SK-N-DZ (cell line): ENCODE results near the gene HDDC3.
"Not testable (repeated sequence)": the region's sequence is repeated elsewhere in the genome, so short reads cannot be mapped to it uniquely, and the experiment has no call there.

ENCODE experiments used
- DNase-seq: peaks from one replicate; pipeline ENCODE4 v3.0.0-alpha.2; 2015; ENCODE audit warnings: low spot score

The HDDC3 gene

DNA sequence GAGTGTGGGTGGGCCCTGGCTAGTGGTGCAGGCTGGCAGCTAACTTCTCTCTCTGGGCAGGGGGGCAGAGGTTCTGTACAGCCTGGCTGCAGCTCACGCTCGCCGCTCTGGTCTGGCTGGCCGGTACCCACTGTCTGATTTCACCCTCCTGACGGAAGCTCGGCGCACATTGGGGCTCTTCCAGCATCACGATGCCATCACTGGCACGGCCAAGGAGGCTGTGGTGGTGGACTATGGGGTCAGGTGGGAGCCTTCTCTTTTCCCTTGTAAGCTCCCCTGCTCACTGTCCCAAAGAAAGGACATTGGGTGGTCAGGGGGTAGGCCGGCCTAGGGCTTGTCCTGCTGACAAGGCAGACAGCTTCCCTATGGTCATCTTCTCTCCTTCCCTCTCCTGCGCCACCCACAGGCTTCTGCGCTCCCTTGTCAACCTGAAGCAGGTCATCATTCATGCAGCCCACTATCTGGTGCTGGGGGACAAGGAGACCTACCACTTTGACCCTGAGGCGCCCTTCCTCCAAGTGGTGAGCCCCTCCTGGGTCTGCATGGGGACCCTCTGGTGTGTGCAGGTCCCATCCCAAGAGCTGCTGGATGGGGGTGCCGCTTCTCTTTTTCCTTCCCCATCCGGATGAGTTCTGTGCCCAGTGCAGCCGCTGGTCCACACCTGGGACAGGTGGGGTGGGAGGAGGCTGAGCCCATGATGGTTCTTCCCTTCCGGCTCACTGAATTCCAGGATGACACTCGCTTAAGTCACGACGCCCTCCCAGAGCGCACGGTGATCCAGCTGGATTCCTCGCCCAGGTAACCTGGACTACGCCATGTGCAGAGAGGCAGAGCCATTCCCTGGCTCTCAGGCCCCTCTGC, 21.7 kb downstream of the HDDC3 start:
- no peak for DNase-seq

DNA sequence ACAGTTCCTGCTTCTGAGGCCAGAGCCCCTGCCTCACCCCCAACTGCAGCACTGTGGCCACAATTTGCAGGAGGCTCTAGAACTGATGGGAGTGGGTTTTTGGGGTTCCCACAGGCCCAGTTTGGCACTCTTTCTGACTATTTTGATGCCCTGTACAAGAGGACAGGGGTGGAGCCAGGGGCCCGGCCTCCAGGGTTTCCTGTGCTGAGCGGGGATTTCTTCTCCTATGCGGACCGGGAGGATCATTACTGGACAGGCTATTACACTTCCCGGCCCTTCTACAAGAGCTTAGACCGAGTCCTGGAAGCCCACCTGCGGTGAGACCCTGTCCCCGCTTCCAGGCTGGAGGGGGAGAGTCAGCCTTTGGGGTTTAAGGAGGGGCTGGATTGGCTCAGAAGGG, 22.4 kb downstream of the HDDC3 start:
- no peak for DNase-seq

DNA sequence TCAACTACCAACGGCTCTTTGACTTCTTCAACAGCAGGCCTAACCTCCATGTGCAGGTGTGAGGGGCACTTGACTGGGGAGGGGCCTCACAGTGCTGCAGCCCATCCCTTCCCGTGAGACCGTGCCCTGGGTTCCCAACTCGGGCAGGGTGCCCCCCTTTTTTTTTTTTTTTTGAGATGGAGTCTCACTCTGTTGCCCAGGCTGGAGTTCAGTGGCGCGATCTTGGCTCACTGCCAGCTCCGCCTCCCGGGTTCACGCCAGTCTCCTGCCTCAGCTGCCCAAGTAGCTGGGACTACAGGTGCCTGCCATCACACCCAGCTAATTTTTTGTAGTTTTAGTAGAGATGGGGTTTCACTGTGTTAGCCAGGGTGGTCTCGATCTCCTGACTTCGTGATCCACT, 22.9 kb downstream of the HDDC3 start:
- not testable (repeated sequence) for DNase-seq

DNA sequence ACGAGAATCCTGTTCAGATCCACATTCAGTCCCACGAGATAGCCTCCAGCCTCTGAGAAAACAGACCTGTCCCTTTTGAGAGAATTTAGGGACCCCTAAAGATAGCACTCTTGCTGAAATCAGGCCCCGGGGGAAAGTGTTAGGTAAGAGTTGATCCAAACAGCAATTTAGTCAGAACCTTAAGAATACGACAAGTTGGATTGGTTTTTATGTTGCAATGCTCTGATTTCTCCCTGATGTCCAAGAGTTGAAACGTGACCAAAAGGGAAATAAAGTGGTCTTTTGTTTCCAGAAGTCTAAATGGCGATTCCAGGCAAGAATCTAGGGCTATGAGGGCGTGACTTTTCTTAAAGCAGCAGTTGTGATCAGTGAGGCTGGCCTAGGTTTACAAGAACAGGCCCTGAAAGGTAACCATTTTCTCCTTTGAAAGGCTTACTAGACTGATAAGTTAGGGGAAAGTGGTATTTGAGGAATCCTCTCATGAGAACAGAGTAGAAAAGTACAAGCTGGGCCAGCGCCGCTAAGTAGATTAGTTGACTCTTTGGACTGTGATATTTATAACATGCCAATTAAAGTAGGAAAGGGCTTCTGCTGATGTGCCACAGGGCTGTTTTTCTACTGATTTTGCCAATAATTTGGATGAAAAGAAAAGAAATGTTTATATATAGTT, 24.4 kb downstream of the HDDC3 start:
- no peak for DNase-seq

DNA sequence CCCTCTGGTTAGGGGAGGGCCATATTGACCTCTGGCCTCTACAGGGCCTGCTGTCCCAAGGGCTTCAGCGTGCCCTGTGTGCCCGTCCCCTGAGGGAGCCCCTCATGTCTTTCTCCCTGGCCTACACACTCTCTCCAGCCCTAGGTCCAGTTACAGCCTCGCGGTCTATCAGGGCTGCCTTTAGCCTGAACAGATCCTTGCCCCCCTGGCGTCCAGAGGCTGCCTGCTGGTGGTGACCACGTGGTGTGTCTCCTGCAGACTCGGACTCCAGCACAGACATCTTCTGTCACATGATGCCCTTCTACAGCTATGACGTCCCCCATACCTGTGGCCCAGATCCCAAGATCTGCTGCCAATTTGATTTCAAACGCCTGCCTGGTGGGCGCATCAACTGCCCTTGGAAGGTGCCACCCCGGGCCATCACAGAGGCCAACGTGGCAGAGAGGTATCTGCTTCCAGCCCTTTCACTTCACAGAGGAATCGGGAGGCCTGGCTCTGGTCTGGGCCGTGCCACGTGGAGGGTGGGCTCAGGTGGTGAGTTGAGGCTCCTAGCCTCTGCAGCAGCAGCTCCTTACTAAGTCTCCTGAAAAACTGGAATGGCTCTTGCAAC, 25.2 kb downstream of the HDDC3 start:
- DNase-seq, result no peak

DNA sequence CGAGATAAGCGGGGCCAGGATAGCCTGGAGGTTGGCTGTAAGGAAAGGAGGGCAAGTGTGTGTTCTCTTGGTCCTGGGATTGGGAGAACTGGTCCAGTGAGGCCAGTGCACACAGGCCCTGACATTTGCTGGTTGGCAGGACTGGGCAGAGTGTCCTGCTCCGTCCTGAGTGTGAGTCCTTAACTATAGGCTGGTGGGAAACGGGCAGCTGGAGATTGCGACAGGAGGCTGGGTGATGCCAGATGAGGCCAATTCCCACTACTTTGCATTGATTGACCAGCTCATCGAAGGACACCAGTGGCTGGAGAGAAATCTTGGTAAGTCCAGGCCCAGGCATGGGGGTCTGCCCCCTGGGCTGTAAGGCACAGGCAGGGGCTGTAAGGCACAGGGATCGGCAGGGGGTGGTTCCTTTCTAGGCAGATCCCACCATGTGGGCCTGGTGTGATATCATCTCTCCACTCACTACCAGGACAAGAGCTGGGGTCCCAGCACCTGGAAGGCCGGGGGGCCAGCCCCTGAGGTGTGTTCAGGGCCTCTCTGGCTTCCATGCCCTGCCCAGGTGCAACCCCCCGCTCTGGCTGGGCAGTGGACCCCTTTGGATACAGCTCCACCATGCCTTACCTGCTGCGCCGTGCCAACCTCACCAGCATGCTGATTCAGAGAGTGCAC, 26.0 kb downstream of the HDDC3 start:
- DNase-seq, result no peak

DNA sequence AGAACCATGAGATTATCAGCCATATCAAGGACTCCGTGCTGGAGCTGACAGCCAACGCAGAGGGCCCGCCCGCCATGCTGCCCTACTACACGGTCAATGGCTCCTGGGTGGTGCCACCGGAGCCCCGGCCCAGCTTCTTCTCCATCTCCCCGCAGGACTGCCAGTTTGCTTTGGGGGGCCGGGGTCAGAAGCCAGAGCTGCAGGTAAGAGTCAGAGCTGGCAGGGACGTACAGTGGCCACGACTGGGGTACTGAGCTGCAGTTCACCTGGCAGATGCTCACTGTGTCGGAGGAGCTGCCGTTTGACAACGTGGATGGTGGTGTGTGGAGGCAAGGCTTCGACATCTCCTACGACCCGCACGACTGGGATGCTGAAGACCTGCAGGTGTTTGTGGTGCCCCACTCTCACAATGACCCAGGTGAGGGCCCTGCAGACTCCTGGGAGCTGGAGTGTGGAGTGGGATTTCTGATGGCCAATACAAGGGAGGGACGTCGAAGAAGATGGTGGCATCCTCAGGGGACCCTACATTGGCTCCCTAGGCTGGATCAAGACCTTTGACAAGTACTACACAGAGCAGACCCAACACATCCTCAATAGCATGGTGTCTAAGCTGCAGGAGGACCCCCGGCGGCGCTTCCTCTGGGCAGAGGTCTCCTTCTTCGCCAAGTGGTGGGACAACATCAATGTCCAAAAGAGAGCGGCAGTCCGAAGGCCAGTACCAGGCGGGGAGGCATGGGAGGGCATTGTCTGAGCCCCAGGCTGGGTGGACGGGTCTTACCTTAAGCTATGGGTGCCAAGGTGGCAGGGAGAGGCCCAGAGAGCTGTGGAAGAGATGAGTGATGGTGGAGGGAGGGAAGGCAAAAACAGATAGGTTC, 26.8 kb downstream of the HDDC3 start:
- DNase-seq, result no peak

DNA sequence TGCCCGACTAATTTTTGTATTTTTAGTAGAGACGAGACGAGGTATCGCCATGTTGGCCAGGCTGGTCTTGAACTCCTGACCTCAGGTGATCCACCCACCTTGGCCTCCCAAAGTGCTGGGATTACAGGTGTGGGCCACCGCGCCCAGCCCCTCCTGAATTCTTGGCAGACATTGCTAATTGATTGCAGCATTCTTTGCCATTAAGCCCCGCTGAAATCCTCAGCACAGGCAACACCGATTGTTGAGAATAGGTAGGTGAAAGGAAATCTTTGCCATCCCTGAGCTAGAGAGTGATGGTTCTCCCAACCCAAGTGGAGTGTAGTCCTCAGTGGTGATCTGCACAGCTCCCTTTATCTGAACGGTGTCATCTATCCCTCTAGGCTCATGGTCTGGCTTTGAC, 27.6 kb downstream of the HDDC3 start:
- DNase-seq, result no peak

DNA sequence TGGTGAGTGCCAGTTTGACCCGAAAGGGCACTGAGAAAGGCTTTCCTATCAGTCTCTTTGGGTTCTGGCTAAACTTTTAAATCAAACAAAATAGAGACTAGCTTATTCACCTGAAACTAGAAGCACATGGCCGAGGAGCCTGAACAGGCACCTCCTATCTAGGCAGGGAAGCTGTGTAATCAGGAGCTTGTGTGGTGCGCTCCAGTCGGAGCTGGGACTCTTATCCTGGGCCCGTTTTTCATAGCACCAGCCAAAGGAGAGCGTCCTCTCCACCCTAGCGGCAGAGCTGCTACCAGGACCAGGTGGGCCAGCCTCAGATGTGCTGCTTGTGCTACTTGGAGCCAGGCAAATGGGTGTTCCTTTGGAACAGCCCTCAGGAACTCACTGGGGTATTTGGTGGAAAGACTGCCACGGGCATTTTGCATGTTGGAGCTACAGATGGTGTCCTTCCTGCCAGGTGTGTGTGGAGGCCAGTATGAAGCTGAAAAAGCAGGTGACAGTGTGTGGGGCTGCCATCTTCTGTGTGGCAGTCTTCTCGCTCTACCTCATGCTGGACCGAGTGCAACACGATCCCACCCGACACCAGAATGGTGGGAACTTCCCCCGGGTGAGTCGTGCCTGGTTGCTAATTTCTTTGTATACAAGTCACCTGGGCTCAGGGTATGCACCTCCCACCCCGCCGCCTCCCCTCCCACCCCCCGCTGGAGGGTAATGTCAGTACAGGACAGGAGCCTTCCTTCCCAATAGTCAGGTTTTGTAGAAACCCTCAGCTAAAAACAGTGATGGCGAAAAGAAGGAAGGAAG, 28.4 kb downstream of the HDDC3 start:
- DNase-seq, result peak; percentile 40

DNA sequence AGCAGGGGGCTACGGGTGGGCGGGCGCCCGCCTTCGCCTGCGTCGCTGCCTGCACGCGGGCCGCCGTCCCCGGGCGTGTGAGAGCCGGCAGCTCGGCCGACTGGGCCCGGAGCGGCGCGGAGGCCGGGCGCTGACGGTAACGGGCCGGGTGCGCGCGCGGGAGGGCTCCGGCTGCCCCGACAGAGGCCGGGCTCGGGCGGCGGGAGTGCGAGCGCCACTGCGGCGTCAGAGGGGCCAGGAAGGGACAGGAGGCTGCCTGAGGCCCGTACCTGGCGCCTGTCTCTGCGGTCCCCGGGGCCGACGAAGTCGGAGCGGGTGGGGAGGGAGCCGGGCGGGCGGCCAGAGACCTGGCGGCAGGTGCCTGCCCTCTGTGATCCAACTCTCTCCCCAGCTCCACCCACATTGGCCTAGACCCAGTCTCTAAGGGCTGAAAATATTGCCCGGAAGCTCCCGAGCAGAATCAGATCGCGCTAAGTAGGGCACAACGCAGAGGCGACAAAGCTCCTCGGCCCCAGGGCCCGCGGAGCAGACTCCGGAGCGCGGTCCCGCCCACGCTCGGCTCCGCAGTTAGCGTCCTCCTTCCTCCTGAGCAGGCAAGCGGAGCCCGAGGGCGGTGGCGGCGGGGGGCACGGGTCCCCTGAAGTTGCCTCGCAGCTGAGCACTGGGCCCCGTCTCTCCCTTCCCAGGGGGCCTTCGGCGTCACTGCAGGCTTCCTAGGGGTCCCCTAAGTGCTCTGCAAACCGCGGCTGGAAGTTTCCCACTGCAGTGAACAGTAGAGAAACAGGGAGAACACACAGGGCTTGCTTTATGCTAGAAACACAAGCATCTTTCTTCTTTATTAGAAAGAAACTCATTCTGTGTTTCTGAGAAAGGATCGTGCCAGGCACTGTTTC, 29.3 kb downstream of the HDDC3 start, which contains the start of gene MAN2A2:
Gene MAN2A2, plus strand, starts transcription at position 463 of the 893 bp plus-strand sequence. CDS start 906 bp downstream, outside the sequence.
- DNase-seq, result peak; percentile 51

DNA sequence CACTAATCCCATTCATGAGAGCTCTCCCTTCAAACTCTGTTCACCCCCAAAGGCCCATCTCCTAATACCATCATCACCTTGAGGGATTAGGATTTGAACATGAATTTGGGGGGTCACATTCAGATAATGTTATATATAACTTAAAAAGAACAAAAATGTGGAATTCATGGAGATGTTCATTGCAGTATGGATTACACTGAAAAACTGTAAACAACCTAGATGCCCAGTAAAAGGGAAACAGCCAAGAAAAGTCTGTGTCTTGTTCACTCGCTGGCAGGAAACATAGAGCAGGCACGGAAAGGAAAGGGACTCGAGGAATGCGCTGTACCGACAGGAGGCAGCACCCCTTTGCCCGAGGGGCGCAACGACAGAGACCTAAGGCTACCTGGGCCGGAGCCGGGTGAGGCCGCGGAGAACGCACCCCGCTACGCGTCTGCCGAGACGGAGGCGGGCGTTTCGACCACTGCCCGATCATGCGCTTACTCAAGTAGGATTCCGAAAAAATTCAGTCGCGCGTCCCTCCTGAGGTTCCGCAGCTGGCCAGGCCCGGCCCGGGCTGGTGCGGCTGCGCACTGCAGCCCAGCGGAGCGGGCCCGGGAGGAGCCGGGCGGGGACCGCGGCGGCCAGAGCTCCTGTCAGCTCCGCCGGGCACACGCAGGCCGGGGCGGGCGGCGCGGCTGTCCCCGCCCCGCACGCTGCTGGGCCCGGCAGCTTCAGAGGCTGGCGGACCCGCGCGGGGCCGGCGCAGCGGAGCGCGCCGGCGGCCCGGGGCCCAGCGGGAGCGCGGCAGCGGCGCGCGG, 30.1 kb downstream of the HDDC3 start:
- peak; percentile 69 for DNase-seq

DNA sequence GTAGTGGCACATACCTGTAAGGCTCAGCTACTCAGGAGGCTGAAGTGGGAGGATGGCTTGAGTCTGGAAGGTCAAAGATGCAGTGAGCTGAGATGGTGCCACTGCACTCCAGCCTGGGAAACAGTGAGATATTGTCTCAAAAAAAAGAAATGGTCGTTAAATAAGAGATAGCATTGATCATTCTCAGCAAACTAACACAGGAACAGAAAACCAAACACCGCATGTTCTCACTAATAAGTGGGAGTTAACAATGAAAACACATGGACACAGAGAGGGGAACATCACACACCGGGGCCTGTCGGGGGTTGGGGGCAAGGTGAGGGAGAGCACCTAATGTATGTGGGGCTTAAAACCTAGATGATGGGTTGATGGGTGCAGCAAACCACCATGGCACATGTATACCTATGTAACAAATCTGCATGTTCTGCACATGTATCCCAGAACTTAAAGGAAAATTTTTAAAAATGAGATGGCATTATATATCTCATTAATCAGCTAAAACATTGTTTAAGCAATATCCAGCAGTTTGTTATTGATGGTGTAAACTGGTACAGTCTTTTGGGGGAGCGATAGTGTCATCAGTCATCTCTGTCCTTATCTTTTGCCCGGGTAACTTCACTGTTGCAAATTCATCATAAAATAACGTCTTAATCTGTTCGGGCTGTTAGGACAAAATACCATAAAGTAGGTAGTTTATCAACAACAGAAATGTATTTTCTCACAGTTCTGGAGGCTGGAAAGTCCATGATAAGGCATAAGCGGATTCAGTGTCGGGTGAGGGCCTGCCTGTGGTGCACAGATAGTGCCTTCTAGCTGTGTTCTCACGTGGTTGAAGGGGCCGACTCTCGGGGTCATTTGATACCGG, 30.9 kb downstream of the HDDC3 start:
- DNase-seq, result no peak

DNA sequence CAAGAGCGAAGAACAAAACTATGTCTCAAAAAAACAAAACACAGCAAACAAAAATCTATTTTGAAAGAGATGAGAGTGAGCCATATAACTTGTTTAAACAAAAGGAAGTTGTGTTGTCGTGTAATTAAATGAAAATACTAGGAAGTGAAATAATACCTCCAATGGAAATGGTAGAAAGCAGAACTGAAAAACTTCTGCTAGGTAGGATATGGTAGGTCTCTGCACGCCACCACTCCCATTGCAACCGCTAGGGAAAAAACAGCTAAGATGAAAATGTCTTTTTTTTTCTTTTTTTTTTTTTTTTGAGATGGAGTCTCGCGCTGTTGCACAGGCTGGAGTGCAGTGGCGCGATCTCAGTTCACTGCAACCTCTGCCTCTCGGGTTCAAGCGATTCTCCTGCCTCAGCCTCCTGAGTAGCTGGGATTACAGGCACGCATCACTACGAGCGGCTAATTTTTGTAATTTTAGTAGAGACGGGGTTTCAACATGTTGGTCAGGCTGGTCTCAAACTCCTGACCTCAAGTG, 35.2 kb downstream of the HDDC3 start:
- DNase-seq, result not testable (repeated sequence)

DNA sequence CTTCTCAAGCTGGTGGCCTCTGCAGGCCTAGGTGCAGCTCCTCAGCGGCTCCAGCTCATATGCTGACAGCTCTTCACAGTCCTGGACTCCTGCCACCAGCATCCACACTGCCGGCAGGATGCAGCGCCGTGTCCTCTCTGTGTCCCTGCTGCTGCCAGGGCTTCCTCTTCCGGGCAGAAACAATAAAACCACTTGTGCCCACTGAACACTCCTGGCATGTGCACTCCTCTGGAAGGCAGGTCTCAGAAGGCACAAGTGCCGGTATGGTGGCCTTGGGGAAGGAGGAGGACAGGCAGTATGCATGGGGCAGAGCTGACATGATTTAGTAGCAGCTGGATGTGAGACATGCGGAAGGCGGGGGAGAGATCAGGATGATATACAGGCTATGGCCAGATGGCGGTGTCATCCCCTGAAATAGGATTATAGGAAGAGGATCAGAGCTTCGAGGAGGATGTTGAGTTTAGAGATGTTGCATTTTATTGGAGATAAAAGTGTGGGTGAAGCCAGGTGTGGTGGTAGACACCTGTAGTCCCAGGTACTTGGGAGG, 36.7 kb downstream of the HDDC3 start:
- DNase-seq, result peak; percentile 83

DNA sequence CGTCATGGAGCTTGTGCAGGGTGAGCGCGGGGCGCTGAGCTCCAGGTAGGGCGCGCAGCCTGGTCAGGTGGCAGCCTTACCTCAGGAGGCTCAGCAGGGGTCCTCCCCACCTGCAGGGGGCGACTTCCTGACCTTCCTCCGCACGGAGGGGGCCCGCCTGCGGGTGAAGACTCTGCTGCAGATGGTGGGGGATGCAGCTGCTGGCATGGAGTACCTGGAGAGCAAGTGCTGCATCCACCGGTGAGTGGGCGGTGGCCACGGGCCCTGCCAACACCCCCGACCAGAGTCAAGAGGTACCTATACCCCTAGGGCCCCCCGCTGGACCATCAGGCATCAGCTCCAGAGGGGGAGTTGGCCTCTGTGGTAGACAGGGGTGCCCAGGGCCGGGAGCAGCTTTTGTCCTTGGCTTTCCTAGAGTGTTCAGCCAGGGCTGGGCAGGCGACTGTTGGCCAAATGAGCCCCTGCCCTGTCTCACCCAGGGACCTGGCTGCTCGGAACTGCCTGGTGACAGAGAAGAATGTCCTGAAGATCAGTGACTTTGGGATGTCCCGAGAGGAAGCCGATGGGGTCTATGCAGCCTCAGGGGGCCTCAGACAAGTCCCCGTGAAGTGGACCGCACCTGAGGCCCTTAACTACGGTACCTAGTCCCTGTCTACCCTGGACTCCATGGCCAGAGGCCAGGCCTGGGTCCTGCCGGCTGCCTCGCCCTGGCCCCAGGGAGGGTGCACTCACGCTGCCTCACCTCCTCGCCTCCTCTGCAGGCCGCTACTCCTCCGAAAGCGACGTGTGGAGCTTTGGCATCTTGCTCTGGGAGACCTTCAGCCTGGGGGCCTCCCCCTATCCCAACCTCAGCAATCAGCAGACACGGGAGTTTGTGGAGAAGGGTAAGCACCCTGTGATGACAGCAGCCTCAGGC, 38.9 kb downstream of the HDDC3 start:
- peak; percentile 69 for DNase-seq
